Spleen (tissue), 7 donors: ENCODE results near the gene P2RY14.

Experiments
- POLR2AphosphoS5 ChIP-seq, 3 donors: sonication (generic); formaldehyde crosslinking; IDR thresholded peaks; one replicate each; pipeline ENCODE4 v1.5.1; 2017; ENCODE audit warnings: antibody characterized with exemption in 3 of 3
- TF ChIP-seq, protein P1 (sequence below), 11 experiments: fragments of 200-600 bp in 7 of 11; fragments of 450-650 bp in 4 of 11; sonication (generic) in 4 of 11; IDR thresholded peaks in 8 of 11; conservative IDR thresholded peaks in 3 of 11; 1 replicate in 7 of 11; 2 replicates in 4 of 11; pipeline versions ENCODE4 v1.4.0 to v1.8.0; 2016 to 2021; ENCODE audit warnings: antibody characterized with exemption in 11 of 11, inconsistent platforms in 4 of 11, mild to moderate bottlenecking in 1 of 11
- donor health status: DM: no; HTN: no; CAD: no; lungs with moderate emphysema.
- donor health status: DM: no; HTN: no; CAD: no.
- donor health status: DM: no; HTN: no; CAD: no.

- TF ChIP-seq POLR2AphosphoS5 (IDR thresholded peaks at IDR 0.05) = no peak
- TF ChIP-seq, protein P1, sequence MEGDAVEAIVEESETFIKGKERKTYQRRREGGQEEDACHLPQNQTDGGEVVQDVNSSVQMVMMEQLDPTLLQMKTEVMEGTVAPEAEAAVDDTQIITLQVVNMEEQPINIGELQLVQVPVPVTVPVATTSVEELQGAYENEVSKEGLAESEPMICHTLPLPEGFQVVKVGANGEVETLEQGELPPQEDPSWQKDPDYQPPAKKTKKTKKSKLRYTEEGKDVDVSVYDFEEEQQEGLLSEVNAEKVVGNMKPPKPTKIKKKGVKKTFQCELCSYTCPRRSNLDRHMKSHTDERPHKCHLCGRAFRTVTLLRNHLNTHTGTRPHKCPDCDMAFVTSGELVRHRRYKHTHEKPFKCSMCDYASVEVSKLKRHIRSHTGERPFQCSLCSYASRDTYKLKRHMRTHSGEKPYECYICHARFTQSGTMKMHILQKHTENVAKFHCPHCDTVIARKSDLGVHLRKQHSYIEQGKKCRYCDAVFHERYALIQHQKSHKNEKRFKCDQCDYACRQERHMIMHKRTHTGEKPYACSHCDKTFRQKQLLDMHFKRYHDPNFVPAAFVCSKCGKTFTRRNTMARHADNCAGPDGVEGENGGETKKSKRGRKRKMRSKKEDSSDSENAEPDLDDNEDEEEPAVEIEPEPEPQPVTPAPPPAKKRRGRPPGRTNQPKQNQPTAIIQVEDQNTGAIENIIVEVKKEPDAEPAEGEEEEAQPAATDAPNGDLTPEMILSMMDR (IDR thresholded peaks at IDR 0.05 in 8 of 11, conservative IDR thresholded peaks at IDR 0.05 in 3 of 11) = no peak
Observed at GRCh38 chr3:151314137-151314536, 35.8 kb upstream of the P2RY14 start.
